HG02981 (cell line): ENCODE results near the gene MTMR3.

Source experiments
- ATAC-seq: cut with Tn5 transposase; IDR thresholded peaks from one replicate; pipeline ENCODE4 v1.9.1; 2021; ENCODE audit warnings: mild to moderate bottlenecking, moderate library complexity; ENCODE audit not compliant: unreplicated experiment

MTMR3 gene

GRCh38 chr22:30023099-30023660 is 140.2 kb downstream of the MTMR3 start:
- no peak for ATAC-seq

- no peak for ATAC-seq
These were observed 141.3 kb downstream of the MTMR3 start for GRCh38 chr22:30024231-30024630.

GRCh38 chr22:30025221-30025620 is 142.2 kb downstream of the MTMR3 start:
- ATAC-seq = no peak

- ATAC-seq = no peak
These were observed 143.8 kb downstream of the MTMR3 start for GRCh38 chr22:30026756-30027155.

- ATAC-seq = no peak
These were observed 144.2 kb downstream of the MTMR3 start for GRCh38 chr22:30027169-30027568.

GRCh38 chr22:30027791-30028190 is 144.8 kb downstream of the MTMR3 start:
- ATAC-seq = no peak

GRCh38 chr22:30028731-30029130 is 145.8 kb downstream of the MTMR3 start:
- no peak for ATAC-seq

- ATAC-seq = no peak
These were observed 146.5 kb downstream of the MTMR3 start for GRCh38 chr22:30029512-30029911.

GRCh38 chr22:30030329-30030728 is 147.4 kb downstream of the MTMR3 start:
- ATAC-seq = no peak

GRCh38 chr22:30031328-30031727 is 148.4 kb downstream of the MTMR3 start:
- no peak for ATAC-seq

GRCh38 chr22:30031764-30032455 is 148.9 kb downstream of the MTMR3 start:
- ATAC-seq = no peak

- ATAC-seq = no peak
These were observed 150.2 kb downstream of the MTMR3 start for GRCh38 chr22:30033137-30033536.

GRCh38 chr22:30033901-30034300 is 150.9 kb downstream of the MTMR3 start:
- ATAC-seq = no peak

- ATAC-seq = no peak
These were observed 153.7 kb downstream of the MTMR3 start for GRCh38 chr22:30036656-30037055.

GRCh38 chr22:30038219-30038618 is 155.2 kb downstream of the MTMR3 start:
- ATAC-seq = no peak

- no peak for ATAC-seq
These were observed 157.7 kb downstream of the MTMR3 start for GRCh38 chr22:30040499-30041260.

GRCh38 chr22:30041475-30041874 is 158.5 kb downstream of the MTMR3 start:
- ATAC-seq = no peak

- ATAC-seq = no peak
These were observed 158.9 kb downstream of the MTMR3 start for GRCh38 chr22:30041881-30042280.

- no peak for ATAC-seq
These were observed 160.2 kb downstream of the MTMR3 start for GRCh38 chr22:30043161-30043560.

- ATAC-seq = no peak
These were observed 161.4 kb downstream of the MTMR3 start for GRCh38 chr22:30044369-30044768.

GRCh38 chr22:30044881-30045493 is 162.0 kb downstream of the MTMR3 start:
- ATAC-seq = no peak

GRCh38 chr22:30045494-30045887 is 162.5 kb downstream of the MTMR3 start:
- ATAC-seq = no peak
